Bone marrow (tissue), 2 donors: ENCODE results near the gene ACAP3.

Experiments
- DNase-seq, 2 donors: peaks; one replicate each; lab custom pipeline; 2025; lab: John Stamatoyannopoulos, UW

Gene ACAP3

GRCh38 chr1:1285102-1285571 is 22.6 kb downstream of the ACAP3 start:
- DNase-seq: no peak

GRCh38 chr1:1284221-1285101 is 23.3 kb downstream of the ACAP3 start:
- no peak for DNase-seq

- no peak for DNase-seq
Measured at GRCh38 chr1:1283821-1284220, 23.9 kb downstream of the ACAP3 start.

GRCh38 chr1:1282998-1283397 is 24.7 kb downstream of the ACAP3 start:
- no peak for DNase-seq

- DNase-seq: no peak
Measured at GRCh38 chr1:1281533-1282321, 26.0 kb downstream of the ACAP3 start.

- DNase-seq: no peak
Measured at GRCh38 chr1:1280782-1281481, 26.8 kb downstream of the ACAP3 start.

- DNase-seq: no peak
Measured at GRCh38 chr1:1279028-1279427, 28.7 kb downstream of the ACAP3 start.

GRCh38 chr1:1278620-1279019 is 29.1 kb downstream of the ACAP3 start:
- no peak for DNase-seq

GRCh38 chr1:1275836-1276235 is 31.9 kb downstream of the ACAP3 start:
- DNase-seq: no peak

- no peak for DNase-seq
Measured at GRCh38 chr1:1274931-1275431, 32.7 kb downstream of the ACAP3 start.

GRCh38 chr1:1274299-1274930 is 33.3 kb downstream of the ACAP3 start:
- DNase-seq: no peak

- peak; percentile 68 to 78 for DNase-seq
Measured at GRCh38 chr1:1273512-1274298, 34.0 kb downstream of the ACAP3 start, which contains the start of gene UBE2J2. UBE2J2 (minus strand) TSS chr1:1273854; CDS start chr1:1267992, 5,862 bp downstream.

GRCh38 chr1:1273209-1273511 is 34.6 kb downstream of the ACAP3 start:
- DNase-seq: no peak

GRCh38 chr1:1272341-1273208 is 35.2 kb downstream of the ACAP3 start:
- DNase-seq: no peak

GRCh38 chr1:1270813-1271212 is 36.9 kb downstream of the ACAP3 start:
- no peak for DNase-seq

- no peak for DNase-seq
Measured at GRCh38 chr1:1268284-1268682, 39.4 kb downstream of the ACAP3 start.

GRCh38 chr1:1267488-1268283 is 40.0 kb downstream of the ACAP3 start:
- DNase-seq: no peak

GRCh38 chr1:1264868-1265272 is 42.9 kb downstream of the ACAP3 start:
- no peak for DNase-seq

- DNase-seq: no peak
Measured at GRCh38 chr1:1264026-1264425, 43.7 kb downstream of the ACAP3 start.
